Esophagus squamous epithelium (tissue), 5 donors: ENCODE data around the gene MED13L. TPM values are rescaled to one million over a fixed set of nuclear protein-coding genes. Genes with fewer than 3 reads are reported as not detected.

ENCODE experiments used
- DNase-seq: peaks from one replicate; lab custom pipeline; 2025; lab: John Stamatoyannopoulos, UW
- H3K27ac ChIP-seq, 4 donors: fragments of 200-600 bp; sonication (generic); one replicate each; pipeline ENCODE4 v1.5.1; 2016 to 2019; ENCODE audit warnings: mild to moderate bottlenecking in 1 of 4
- H3K27me3 ChIP-seq, 4 donors: fragments of 200-600 bp; sonication (generic); 1 replicate in 3 of 4; 2 replicates in 1 of 4; pipeline versions ENCODE4 v1.5.1 to v1.6.0; 2017 to 2021; ENCODE audit warnings: antibody characterized with exemption in 1 of 4
- H3K36me3 ChIP-seq, 3 donors: fragments of 200-600 bp; sonication (generic); one replicate each; pipeline ENCODE4 v1.5.1; 2016 to 2019
- H3K4me1 ChIP-seq, 3 donors: fragments of 200-600 bp; sonication (generic); one replicate each; pipeline ENCODE4 v1.5.1; 2017 to 2019
- H3K4me3 ChIP-seq, 4 donors: fragments of 200-600 bp; sonication (generic); 1 replicate in 3 of 4; 2 replicates in 1 of 4; pipeline ENCODE4 v1.5.1; 2016 to 2019; ENCODE audit warnings: mild to moderate bottlenecking in 2 of 4, moderate library complexity in 1 of 4
- H3K9me3 ChIP-seq, 3 donors: fragments of 200-600 bp; sonication (generic); one replicate each; pipeline ENCODE4 v1.5.1; 2016 to 2019
- POLR2A ChIP-seq, 4 donors: fragments of 450-650 bp; IDR thresholded peaks; one replicate each; pipeline ENCODE4 v1.6.1; 2017; ENCODE audit warnings: antibody characterized with exemption in 4 of 4, mild to moderate bottlenecking in 4 of 4, moderate library complexity in 3 of 4
- WGBS, 2 donors: methylation state at CpG; one replicate each; pipeline ENCODE4 v1.1.5; 2018; 5-methylcytosine and 5-hydroxymethylcytosine counted together
- intact Hi-C: fragments of 100-400 bp; cut with DNase I; formaldehyde crosslinking; loops from one replicate; pipeline ENCODE4 v1.15.0; 2022
- total RNA-seq, 4 donors: library from RNA; depleted of rRNA; stranded (reverse); fragments of >200 nt; gene quantifications; one replicate each; pipeline ENCODE4 v1.1.0, GENCODE V29; 2016
- TF ChIP-seq, protein P1 (sequence below), 6 experiments: fragments of 450-650 bp in 4 of 6; fragments of 200-600 bp in 2 of 6; sonication (generic) in 2 of 6; IDR thresholded peaks; one replicate each; pipeline ENCODE4 v1.5.1; 2016 to 2019; ENCODE audit warnings: antibody characterized with exemption in 6 of 6, mild to moderate bottlenecking in 4 of 6, moderate library complexity in 4 of 6
- donor health status: DM: yes; HTN: yes; CAD: no.

The MED13L gene
- total RNA-seq, 4 donors from 2014 or later, result 52.2 to 137 (median 62.1) TPM

DNA sequence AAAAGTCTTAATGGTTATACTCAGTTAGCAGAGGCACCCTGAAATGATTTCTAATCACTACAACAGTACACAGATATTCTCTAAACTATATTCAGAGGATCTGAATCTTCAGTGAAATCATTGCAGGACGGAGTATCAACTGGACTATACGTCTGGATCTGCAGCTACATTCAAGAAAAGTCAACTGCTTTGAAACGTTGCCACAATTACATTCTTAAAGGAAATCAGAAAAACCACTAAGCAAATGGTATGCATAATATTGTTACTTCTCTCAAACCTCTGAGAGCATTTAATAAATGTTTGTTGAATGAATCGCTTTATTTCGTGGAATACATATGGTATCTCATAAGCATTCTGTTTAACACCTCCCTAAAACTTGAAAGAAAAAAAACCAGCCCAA lies 67.4 kb downstream of the MED13L start:
- H3K27me3 ChIP-seq, result no peaks in the 10 kb centered on the region
- H3K27ac ChIP-seq, result no peak overlapping the region
- no peak for DNase-seq
- intact Hi-C loops, result no loop called here
- H3K4me1 ChIP-seq, result peaks cover 0 to 48% (median 9%) of the 10 kb centered on the region in 3 donors
- H3K9me3 ChIP-seq, result no peaks in the 10 kb centered on the region
- TF ChIP-seq, protein P1, sequence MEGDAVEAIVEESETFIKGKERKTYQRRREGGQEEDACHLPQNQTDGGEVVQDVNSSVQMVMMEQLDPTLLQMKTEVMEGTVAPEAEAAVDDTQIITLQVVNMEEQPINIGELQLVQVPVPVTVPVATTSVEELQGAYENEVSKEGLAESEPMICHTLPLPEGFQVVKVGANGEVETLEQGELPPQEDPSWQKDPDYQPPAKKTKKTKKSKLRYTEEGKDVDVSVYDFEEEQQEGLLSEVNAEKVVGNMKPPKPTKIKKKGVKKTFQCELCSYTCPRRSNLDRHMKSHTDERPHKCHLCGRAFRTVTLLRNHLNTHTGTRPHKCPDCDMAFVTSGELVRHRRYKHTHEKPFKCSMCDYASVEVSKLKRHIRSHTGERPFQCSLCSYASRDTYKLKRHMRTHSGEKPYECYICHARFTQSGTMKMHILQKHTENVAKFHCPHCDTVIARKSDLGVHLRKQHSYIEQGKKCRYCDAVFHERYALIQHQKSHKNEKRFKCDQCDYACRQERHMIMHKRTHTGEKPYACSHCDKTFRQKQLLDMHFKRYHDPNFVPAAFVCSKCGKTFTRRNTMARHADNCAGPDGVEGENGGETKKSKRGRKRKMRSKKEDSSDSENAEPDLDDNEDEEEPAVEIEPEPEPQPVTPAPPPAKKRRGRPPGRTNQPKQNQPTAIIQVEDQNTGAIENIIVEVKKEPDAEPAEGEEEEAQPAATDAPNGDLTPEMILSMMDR (IDR thresholded peaks at IDR 0.05), result no peak
- TF ChIP-seq POLR2A (IDR thresholded peaks at IDR 0.05), result no peak
- 75% methylated on average over 5 of the region's 5 CpGs for WGBS, 2 donors
- no peaks in the 10 kb centered on the region for H3K36me3 ChIP-seq
- no peak overlapping the region for H3K4me3 ChIP-seq

DNA sequence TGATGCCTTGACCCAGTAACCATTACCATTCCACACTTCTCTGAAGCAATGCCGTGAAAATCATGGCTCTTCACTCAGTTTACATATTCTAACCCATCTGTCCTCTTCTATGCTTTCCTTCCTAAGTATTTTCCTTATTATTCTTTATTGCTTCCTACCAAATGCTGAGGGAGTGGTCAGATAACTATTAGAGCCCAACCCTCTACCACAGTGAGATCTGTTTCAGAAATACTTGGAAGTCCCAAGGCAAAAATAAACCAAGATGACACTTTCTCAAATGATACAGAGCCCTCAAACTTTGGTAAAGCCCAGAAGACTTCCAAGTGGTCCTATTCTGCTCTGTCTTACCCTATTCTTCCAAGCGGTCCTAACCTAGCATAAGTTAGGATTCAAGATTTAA lies 68.0 kb downstream of the MED13L start:
- H3K36me3 ChIP-seq, result peaks cover 0 to 2% (median 0%) of the 10 kb centered on the region in 3 donors
- H3K4me1 ChIP-seq, result peaks cover 0 to 44% (median 9%) of the 10 kb centered on the region in 3 donors
- DNase-seq, result no peak
- no peak overlapping the region for H3K4me3 ChIP-seq
- no peak for TF ChIP-seq POLR2A (IDR thresholded peaks at IDR 0.05)
- TF ChIP-seq, protein P1 (IDR thresholded peaks at IDR 0.05), result no peak
- no peaks in the 10 kb centered on the region for H3K9me3 ChIP-seq
- WGBS, 2 donors, result 90 to 95% methylated on average over 2 of the region's 2 CpGs
- no peak overlapping the region for H3K27ac ChIP-seq
- intact Hi-C loops, result no loop called here
- no peaks in the 10 kb centered on the region for H3K27me3 ChIP-seq

DNA sequence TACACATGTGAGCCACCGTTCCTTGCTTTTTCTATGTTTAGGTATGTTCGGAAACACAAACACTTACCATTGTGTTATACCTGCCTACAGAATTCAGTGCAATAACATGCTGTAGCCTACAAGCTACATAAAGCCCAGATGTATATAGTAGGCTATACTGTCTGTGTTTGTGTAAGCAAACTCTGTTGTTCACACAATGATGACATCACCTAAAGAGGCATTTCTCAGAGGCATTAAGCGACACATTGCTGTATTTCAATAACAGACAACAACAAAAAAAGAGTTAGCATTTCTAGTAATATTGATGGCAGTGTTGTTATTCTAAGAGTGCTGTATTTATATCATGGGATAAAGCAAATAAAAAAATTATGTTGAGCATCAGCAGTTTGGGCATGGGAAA lies 70.2 kb downstream of the MED13L start:
- TF ChIP-seq, protein P1 (IDR thresholded peaks at IDR 0.05), result no peak
- TF ChIP-seq POLR2A (IDR thresholded peaks at IDR 0.05), result no peak
- intact Hi-C loops, result no loop called here
- WGBS, 2 donors, result 93% methylated on average over 3 of the region's 3 CpGs
- Histone ChIP-seq H3K27ac (no peak overlapping the region), H3K9me3 (no peaks in the 10 kb centered on the region), H3K4me1 (peaks cover 0 to 43% (median 9%) of the 10 kb centered on the region in 3 donors), H3K4me3 (no peak overlapping the region), H3K27me3 (no peaks in the 10 kb centered on the region), H3K36me3 (peaks cover 0 to 7% (median 0%) of the 10 kb centered on the region in 3 donors)
- no peak for DNase-seq

DNA sequence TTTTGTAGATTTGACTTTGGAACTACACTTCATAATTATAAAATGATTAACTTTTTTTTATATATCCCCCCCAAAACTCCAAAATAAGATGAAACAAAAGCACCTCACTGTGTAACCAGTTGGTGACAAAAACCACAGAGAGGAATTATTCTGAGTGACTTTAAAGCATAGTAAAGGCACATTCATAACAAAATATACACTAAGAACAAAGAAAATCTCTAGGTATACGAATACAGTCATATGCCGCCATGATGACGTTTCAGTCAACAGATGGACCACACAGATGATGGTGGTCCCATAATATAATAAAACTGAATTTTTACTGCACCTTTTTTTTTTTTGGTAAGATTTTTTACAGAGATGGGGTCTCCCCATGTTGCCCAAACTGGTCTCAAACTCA lies 70.7 kb downstream of the MED13L start:
- Histone ChIP-seq H3K4me1 (peaks cover 0 to 47% (median 9%) of the 10 kb centered on the region in 3 donors), H3K9me3 (no peaks in the 10 kb centered on the region), H3K4me3 (no peak overlapping the region), H3K36me3 (peaks cover 0 to 7% (median 0%) of the 10 kb centered on the region in 3 donors), H3K27ac (no peak overlapping the region), H3K27me3 (no peaks in the 10 kb centered on the region)
- intact Hi-C loops, result no loop called here
- 91 to 92% methylated on average over 3 of the region's 3 CpGs for WGBS, 2 donors
- no peak for TF ChIP-seq POLR2A (IDR thresholded peaks at IDR 0.05)
- TF ChIP-seq, protein P1 (IDR thresholded peaks at IDR 0.05), result no peak
- no peak for DNase-seq

DNA sequence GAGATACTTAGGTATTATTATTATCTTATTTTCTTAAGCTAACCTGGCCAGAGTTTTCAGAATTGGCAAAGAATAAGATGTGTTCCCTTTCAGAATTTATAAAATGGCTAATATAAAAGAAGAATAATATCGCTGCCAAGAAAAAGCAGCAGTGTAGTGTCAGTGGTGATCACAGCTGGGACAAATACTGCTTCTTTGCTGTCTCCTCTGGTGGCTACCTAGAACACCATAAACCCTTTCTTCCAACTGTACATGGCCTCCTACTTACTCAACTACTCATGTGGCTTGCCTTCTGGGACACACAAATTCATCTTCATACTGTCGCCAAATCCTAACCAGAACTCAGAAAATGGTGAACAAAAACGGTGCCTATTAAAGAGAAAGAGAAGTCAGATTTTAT lies 72.7 kb downstream of the MED13L start:
- Histone ChIP-seq H3K4me3 (no peak overlapping the region), H3K4me1 (peaks cover 0 to 49% (median 5%) of the 10 kb centered on the region in 3 donors), H3K9me3 (no peaks in the 10 kb centered on the region), H3K36me3 (peaks cover 0 to 7% (median 0%) of the 10 kb centered on the region in 3 donors), H3K27ac (no peak overlapping the region), H3K27me3 (no peaks in the 10 kb centered on the region)
- DNase-seq, result no peak
- WGBS, 2 donors, result 82 to 93% methylated on average over 3 of the region's 3 CpGs
- intact Hi-C loops, result no loop called here
- no peak for TF ChIP-seq POLR2A (IDR thresholded peaks at IDR 0.05)
- TF ChIP-seq, protein P1 (IDR thresholded peaks at IDR 0.05), result no peak
